HG02884 (cell line): ENCODE results near the gene PLAAT3.
"Not testable (repeated sequence)": the region's sequence is repeated elsewhere in the genome, so short reads cannot be mapped to it uniquely, and the experiment has no call there.

Source experiments
- ATAC-seq: cut with Tn5 transposase; IDR thresholded peaks from one replicate; pipeline ENCODE4 v1.9.1; 2021; ENCODE audit warnings: mild to moderate bottlenecking, moderate library complexity; ENCODE audit not compliant: unreplicated experiment

PLAAT3 gene

DNA sequence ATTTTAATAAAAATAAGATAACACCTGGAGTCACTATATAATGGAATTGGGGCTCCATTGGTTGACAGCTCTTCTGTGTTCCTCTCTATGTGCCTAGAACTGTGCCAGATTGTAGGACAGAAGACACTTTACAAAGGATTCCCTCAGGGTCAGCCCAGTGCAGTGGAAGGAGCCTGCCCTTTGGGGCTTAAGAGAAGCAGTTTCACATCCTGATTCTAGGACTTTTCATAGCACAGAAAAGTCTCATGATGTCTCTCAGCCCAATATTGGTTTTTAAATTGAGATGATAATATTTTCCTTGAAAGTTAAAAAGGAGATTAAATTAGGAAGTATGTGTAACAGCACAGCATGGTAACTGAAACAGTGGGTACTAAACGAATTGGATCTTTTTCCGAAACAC is 70.5 kb downstream of the PLAAT3 start:
- no peak for ATAC-seq

DNA sequence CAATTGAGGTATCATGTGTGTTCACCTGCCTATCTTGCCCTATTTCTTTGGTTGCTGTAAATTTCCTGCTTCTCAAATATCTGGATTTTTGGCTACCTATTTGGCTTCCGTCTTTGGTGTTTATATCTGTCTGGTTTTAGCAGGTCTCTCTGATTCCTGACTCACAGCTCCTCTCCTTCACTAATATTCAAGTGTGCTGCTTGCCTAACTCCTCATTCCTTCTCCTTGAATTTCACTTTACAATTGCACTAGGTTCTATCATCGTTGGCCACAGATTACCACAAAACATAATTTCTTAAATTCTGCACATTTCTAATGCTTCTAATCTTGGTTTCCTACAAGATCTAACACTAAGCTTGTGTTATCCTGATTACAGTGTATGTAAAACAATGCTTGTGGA is 71.7 kb downstream of the PLAAT3 start:
- not testable (repeated sequence) for ATAC-seq

DNA sequence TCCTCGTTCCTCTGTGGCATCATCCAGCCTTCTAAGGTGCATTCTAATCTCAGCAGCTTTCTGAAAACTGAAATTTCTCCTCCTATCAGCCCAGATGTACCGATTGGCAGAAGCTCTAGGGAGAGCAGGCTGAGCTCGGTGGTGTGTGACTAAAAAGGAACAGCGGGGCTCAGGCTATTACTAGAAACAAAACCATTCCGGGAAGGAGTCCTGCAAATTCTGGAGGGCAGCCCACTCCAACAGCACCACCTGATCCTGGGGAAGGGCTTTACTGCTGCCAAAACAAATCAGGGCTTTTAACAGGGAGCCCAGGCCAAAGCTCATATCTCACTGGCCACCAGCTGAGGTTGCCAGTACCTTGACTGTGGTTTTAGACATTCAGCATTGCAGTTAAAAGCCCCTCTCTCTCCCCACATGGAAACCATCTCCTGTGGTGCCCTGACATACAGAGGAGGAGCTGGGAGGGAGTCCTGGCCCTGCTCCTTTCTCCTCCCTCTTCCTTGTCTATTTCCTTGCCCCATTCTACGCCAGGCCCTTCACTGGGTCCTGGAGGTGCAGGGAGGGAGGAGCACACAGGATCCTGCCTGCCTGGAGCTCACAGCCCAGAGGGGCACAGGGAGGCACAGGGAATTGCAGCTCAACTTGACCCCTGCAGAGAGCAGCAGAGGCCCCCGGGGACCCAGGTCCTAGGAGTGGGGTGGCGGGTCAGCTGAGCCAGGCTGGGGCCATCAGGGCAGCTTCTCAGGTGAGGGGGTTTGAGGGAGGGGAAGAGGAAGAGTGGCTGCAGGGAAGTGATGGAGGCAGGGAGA is 76.7 kb downstream of the PLAAT3 start:
- ATAC-seq: no peak

DNA sequence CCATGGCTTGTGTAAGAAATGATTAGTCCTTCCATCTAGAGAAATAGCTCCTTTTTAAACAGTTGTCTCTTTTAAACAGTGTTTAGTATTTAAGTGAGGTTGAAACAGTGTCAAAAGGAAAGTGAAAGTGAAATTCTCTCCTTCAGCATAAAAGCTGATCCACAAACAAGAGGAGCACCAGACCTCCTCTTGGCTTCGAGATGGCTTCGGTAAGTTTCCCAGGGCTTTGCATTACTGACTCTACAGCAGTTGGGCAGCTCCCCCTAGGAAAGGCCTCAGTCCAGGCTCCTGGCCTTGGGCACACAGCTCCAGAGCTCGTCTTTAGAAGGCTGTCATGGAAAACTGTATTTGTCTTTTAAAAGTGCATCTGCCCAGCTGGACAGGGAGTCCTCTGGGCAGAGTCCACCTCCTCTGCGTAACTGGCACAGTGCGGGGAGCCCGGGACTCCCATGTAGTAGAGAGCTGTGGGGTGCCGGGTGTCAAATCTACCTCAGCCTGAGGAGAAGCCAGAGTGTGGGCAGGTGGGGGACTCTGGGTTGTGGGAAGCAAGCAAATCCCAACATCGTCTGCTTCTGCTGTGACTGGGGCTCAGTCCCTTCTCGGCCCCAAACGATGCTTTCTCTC is 77.5 kb downstream of the PLAAT3 start, which contains the start of gene PLAAT4:
PLAAT4 (plus strand) TSS at position 140 of the 624 bp plus-strand sequence; CDS start at position 201, 61 bp downstream.
- ATAC-seq: no peak

DNA sequence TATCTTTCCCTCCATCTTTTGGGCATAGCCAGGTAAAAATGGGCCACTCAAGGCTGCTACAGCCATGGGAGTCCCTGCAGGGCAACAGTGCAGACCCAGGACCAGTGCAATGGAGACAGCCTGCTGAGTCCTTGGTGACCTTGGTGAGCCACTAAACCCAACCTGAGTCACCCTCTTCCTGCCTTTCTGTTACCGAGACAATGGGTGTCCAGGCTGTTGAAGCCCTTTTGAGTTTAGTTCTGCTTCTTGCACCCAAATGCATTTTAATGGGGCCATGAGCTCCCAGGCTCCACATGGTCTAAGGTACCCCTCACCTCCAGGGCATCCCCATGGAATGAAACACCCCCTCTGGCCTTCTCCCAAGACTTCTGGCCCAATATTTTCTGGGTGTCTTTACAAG is 78.5 kb downstream of the PLAAT3 start:
- ATAC-seq: no peak

DNA sequence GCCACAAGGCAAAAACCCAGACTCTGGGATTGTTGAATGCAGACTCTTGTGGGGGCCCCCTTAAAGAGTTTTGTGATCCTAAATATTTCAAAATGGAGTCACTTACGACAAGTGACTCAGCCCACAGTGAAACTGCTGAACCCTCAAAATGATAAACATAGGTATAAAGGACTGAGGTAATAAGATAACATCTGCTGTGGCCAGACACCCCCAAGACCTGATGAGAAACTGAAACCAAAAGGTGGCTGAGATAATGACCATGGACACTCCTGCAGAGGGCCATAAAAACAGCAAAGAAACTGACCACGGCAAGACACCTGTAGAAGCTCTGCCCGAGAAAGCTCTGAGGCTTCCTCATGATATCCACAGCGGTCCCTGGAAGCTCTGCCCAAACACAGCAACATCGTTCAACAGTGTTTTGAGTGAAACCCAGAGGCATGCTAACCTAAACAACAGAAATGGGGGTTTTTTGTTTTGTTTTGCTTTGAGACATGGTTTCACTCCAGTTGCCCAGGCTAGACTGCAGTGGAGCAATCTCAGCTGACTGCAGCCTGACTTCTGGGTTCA is 79.3 kb downstream of the PLAAT3 start:
- peak; percentile 56 for ATAC-seq

DNA sequence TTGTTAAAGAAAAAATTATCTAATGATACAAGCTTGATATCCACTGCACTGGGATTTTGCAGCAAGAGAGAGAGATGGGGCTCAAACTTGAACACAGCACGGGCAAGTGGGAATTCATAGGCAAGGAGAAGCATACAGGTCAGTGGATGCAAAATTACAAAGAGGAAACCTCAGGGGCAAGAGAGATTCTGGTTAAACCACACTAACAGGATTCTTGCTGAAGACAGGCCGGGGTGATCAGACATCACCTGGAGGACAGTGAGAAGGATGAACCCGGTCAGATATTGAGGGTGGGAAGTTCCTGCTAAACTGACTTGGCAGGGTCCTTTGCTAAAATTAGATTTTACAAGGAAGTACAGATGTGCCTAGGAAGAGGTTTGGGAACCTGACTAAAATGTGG is 80.2 kb downstream of the PLAAT3 start:
- no peak for ATAC-seq

DNA sequence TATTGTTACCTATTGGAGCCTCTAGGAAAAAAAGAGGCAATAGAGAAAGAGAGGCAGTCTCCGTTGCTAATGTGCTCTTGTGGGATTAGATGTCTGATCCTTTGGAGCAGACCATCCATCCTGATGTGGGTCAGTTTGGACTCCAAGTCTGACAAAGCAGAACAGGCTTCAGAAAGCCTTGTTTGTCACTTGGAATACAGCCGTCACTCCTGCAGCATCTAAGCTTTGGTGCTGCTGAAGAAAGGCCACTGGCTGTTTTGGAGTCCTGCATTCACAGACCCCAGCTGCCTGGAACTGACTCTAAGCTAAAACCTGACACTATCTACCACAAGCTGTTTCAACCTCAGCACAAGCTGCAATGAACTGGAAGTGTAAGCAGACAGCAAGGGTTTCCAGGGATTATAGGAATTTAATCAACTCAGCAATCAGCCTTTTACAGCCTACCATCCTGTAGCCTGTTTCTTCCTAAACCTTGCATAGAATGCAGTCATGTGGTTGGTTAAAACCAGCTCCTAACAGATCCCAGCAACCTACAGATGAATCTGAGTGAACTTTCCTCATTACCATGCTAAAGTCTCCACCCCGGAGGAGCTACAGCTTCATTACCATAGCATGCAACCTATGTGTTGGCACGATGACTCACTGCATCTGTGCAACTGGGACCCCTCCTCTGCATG is 81.3 kb downstream of the PLAAT3 start:
- ATAC-seq: no peak

DNA sequence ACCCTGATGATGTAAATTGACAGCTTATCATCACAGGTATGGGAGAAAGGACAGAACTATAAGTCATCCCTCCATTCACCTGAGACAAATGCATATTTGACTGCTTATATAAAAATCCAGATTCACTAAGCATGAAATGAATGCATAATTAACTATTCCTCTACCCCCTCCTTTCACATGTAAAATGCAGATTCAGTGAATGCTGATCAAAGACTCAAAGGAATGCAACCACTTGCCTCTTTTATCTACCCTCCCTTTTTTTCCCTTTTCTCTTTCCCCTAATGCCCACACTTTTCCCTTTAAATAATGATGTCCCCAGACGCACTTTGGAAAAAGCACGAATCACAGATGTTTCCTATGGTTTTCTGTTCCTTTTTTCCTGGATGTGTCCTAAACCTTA is 82.1 kb downstream of the PLAAT3 start:
- no peak for ATAC-seq

DNA sequence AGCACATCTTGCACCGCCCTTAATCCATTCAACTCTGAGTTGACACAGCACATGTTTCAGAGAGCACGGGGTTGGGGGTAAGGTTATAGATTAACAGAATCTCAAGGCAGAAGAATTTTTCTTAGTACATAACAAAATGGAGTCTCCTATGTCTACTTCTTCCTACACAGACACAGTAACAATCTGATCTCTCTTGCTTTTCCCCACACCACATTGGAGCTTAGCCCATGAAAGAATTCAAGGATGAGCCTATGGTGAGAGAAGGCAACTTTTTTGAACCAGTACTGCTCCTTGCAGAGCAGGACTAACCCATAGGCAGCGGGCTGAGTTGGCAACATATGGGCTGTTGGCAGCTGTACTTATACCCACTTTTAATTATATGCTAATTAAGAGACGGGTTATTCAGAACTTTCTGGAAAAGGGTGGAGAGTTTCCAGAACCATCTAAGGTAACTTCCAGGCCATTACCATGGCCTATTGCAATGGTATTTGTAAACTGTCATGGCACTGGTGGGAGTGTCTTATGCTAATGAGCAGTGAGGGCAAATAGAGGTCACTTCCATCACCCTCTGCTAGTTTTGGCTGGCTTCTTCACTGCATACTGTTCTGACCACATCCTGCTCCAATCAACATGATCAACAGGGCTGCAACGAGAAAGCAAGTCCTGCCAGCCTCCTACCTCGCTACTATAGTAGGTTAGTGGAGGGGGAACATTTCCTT is 83.0 kb downstream of the PLAAT3 start:
- ATAC-seq: peak; percentile 59

DNA sequence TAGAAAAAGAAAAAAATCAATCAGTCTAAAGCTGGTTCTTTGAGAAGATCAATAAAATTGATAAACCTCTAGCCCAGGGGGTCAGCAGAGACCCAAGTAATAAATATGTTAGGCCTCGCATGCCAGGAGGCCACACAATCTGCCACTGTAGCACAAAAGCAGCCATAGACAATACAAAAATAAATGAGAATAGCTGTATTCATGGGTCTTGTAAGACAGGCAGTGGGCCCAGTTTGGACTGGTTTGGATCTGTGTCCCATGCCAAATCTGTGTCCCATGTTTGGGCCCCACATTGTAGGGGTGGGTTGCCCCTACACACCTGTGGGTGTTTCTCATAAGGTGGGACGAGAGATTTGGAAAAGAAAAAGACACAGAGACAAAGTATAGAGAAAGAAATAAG is 84.2 kb downstream of the PLAAT3 start:
- ATAC-seq: no peak

DNA sequence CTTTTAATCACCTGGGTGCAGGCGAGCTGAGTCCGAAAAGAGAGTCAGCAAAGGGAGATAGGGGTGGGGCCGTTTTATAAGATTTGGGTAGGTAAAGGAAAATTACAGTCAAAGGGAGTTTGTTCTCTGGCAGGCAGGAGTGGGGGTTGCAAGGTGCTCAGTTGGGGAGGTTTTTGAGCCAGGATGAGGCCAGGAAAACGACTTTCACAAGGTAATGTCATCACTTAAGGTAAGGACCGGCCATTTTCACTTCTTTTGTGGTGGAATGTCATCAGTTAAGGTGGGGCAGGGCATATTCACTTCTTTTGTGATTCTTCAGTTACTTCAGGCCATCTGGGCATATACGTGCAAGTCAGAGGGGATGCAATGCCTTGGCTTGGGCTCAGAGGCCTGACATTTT is 84.9 kb downstream of the PLAAT3 start:
- not testable (repeated sequence) for ATAC-seq

DNA sequence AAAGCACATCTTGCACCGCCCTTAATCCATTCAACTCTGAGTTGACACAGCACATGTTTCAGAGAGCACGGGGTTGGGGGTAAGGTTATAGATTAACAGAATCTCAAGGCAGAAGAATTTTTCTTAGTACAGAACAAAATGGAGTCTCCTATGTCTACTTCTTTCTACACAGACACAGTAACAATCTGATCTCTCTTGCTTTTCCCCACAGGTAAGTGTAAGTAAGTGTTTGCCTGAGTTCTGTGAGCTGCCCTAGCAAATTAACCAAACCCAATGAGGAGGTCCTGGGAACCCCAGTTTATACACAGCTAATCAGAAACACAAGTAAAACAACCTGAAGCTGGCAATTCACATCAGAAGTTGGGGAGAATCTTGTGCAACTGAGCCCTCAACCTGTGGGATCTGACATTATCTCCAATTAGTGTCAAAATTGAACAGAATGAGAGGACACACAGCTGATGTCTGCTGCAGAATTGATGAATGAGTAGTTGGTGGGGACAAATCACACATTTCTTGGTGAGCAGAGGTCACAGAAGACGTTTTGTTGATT is 85.4 kb downstream of the PLAAT3 start:
- not testable (repeated sequence) for ATAC-seq

DNA sequence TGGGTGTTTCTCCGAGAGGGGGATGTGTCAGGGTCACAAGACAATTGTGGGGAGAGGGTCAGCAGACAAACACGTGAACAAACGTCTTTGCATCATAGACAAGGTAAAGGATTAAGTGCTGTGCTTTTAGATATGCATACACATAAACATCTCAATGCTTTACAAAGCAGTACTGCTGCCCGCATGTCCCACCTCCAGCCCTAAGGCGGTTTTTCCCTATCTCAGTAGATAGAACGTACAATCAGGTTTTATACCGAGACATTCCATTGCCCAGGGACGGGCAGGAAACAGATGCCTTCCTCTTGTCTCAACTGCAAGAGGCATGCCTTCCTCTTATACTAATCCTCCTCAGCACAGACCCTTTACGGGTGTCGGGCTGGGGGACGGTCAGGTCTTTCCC is 86.1 kb downstream of the PLAAT3 start:
- not testable (repeated sequence) for ATAC-seq

DNA sequence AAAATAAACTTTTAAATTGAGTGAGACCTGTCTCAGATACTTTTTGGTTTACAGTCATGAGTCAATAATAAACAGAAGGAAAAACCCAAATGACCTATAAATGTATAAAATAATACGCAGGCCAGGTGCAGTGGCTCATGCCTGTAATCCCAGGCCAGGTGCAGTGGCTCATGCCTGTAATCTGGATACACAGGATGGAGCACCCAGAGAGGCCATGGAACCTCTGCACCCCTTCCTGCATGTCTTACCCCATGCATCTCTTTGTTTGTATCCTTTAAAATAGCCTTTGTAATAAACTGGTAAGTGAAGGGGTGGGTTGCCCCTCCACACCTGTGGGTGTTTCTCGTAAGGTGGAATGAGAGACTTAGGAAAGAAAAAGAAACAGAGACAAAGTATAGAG is 86.6 kb downstream of the PLAAT3 start:
- ATAC-seq: no peak
